ENCODE data around the gene ABCA7. TPM values are rescaled to one million over a fixed set of nuclear protein-coding genes. Genes with fewer than 3 reads are reported as not detected.

ABCA7 gene
- total and polyA plus RNA-seq, 2 of the 13 experiments (the other 11 are each of a cell fraction or from before 2014, with no cell fraction given), result 4.4 to 32.4 TPM

- TF ChIP-seq, protein P1, sequence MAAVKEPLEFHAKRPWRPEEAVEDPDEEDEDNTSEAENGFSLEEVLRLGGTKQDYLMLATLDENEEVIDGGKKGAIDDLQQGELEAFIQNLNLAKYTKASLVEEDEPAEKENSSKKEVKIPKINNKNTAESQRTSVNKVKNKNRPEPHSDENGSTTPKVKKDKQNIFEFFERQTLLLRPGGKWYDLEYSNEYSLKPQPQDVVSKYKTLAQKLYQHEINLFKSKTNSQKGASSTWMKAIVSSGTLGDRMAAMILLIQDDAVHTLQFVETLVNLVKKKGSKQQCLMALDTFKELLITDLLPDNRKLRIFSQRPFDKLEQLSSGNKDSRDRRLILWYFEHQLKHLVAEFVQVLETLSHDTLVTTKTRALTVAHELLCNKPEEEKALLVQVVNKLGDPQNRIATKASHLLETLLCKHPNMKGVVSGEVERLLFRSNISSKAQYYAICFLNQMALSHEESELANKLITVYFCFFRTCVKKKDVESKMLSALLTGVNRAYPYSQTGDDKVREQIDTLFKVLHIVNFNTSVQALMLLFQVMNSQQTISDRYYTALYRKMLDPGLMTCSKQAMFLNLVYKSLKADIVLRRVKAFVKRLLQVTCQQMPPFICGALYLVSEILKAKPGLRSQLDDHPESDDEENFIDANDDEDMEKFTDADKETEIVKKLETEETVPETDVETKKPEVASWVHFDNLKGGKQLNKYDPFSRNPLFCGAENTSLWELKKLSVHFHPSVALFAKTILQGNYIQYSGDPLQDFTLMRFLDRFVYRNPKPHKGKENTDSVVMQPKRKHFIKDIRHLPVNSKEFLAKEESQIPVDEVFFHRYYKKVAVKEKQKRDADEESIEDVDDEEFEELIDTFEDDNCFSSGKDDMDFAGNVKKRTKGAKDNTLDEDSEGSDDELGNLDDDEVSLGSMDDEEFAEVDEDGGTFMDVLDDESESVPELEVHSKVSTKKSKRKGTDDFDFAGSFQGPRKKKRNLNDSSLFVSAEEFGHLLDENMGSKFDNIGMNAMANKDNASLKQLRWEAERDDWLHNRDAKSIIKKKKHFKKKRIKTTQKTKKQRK (IDR thresholded peaks at IDR 0.05; ENCODE audit: low read length), result no peak
- TF ChIP-seq ZBTB42 (CRISPR knock-in tag; IDR thresholded peaks at IDR 0.05), result no peak
- TF ChIP-seq PLRG1 (conservative IDR thresholded peaks at IDR 0.05), result no peak
- no peak for TF ChIP-seq SOX6 (IDR thresholded peaks at IDR 0.05)
- peak; percentile 67 for TF ChIP-seq SOX6 (CRISPR knock-in tag; IDR thresholded peaks at IDR 0.05)
- no peak for TF ChIP-seq ZNF546 (CRISPR knock-in tag; conservative IDR thresholded peaks at IDR 0.05)
- TF ChIP-seq ZNF567 (CRISPR knock-in tag; IDR thresholded peaks at IDR 0.05; ENCODE audit: borderline replicate concordance), result no peak
- no peak; the same call in 1 of the 2 replicates for TF ChIP-seq ZNF746 (CRISPR knock-in tag; IDR thresholded peaks at IDR 0.05)
- TF ChIP-seq HDAC1 (CRISPR knock-in tag; IDR thresholded peaks at IDR 0.05), result peak; percentile 82
- TF ChIP-seq ZNF20 (CRISPR knock-in tag; IDR thresholded peaks at IDR 0.05), result no peak
- no peak for TF ChIP-seq FIP1L1 (IDR thresholded peaks at IDR 0.05; ENCODE audit: borderline replicate concordance, insufficient read depth, low read depth, low read length)
- TF ChIP-seq GATAD1 (CRISPR knock-in tag; IDR thresholded peaks at IDR 0.05), result peak; percentile 54; the same call in 1 of the 2 replicates
- no peak for TF ChIP-seq ZSCAN22 (CRISPR knock-in tag; IDR thresholded peaks at IDR 0.05)
- no peak for TF ChIP-seq PREB (CRISPR knock-in tag; IDR thresholded peaks at IDR 0.05)
- no peak for TF ChIP-seq NFIB (CRISPR knock-in tag; IDR thresholded peaks at IDR 0.05; ENCODE audit: borderline replicate concordance)
- 0 out of 2 replicates have a peak, but pooled peaks have one; percentile 43 for TF ChIP-seq ZNF264 (CRISPR knock-in tag; IDR thresholded peaks at IDR 0.05)
- TF ChIP-seq, protein P2, sequence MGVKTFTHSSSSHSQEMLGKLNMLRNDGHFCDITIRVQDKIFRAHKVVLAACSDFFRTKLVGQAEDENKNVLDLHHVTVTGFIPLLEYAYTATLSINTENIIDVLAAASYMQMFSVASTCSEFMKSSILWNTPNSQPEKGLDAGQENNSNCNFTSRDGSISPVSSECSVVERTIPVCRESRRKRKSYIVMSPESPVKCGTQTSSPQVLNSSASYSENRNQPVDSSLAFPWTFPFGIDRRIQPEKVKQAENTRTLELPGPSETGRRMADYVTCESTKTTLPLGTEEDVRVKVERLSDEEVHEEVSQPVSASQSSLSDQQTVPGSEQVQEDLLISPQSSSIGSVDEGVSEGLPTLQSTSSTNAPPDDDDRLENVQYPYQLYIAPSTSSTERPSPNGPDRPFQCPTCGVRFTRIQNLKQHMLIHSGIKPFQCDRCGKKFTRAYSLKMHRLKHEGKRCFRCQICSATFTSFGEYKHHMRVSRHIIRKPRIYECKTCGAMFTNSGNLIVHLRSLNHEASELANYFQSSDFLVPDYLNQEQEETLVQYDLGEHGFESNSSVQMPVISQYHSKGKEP (CRISPR knock-in tag; IDR thresholded peaks at IDR 0.05), result no peak
- TF ChIP-seq, protein P3, sequence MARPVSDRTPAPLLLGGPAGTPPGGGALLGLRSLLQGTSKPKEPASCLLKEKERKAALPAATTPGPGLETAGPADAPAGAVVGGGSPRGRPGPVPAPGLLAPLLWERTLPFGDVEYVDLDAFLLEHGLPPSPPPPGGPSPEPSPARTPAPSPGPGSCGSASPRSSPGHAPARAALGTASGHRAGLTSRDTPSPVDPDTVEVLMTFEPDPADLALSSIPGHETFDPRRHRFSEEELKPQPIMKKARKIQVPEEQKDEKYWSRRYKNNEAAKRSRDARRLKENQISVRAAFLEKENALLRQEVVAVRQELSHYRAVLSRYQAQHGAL (CRISPR knock-in tag; IDR thresholded peaks at IDR 0.05; ENCODE audit: not compliant biosample characterization), result no peak
- TF ChIP-seq, protein P4, sequence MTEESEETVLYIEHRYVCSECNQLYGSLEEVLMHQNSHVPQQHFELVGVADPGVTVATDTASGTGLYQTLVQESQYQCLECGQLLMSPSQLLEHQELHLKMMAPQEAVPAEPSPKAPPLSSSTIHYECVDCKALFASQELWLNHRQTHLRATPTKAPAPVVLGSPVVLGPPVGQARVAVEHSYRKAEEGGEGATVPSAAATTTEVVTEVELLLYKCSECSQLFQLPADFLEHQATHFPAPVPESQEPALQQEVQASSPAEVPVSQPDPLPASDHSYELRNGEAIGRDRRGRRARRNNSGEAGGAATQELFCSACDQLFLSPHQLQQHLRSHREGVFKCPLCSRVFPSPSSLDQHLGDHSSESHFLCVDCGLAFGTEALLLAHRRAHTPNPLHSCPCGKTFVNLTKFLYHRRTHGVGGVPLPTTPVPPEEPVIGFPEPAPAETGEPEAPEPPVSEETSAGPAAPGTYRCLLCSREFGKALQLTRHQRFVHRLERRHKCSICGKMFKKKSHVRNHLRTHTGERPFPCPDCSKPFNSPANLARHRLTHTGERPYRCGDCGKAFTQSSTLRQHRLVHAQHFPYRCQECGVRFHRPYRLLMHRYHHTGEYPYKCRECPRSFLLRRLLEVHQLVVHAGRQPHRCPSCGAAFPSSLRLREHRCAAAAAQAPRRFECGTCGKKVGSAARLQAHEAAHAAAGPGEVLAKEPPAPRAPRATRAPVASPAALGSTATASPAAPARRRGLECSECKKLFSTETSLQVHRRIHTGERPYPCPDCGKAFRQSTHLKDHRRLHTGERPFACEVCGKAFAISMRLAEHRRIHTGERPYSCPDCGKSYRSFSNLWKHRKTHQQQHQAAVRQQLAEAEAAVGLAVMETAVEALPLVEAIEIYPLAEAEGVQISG (CRISPR knock-in tag; IDR thresholded peaks at IDR 0.05), result peak; percentile 78
- peak; percentile 63; the same call in 1 of the 2 replicates for TF ChIP-seq ZSCAN29 (CRISPR knock-in tag; conservative IDR thresholded peaks at IDR 0.05)
- TF ChIP-seq KDM5A (IDR thresholded peaks at IDR 0.05; ENCODE audit: borderline replicate concordance, low read length), result no peak
- TF ChIP-seq ZNF260 (CRISPR knock-in tag; IDR thresholded peaks at IDR 0.05; ENCODE audit: borderline replicate concordance, low read depth), result no peak
Observed at GRCh38 chr19:993361-993830, 46.5 kb upstream of the ABCA7 start (continued).

Measured in HepG2 (cell line).